Subcutaneous adipose tissue (tissue), 4 donors: ENCODE results near the gene AP3S2. TPM values are rescaled to one million over a fixed set of nuclear protein-coding genes. Genes with fewer than 3 reads are reported as not detected.

ENCODE experiments used
- CTCF ChIP-seq: fragments of 450-650 bp; IDR thresholded peaks from one replicate; pipeline ENCODE4 v1.5.1; 2016; ENCODE audit warnings: low read depth, mild to moderate bottlenecking, control low read depth, antibody characterized with exemption, moderate library complexity
- total RNA-seq, 4 donors: library from RNA; depleted of rRNA; stranded (reverse); fragments of >200 nt; gene quantifications; one replicate each; pipeline ENCODE4 v1.1.0, GENCODE V29; 2016

The AP3S2 gene
- total RNA-seq, 4 donors from 2014 or later, result 54.4 to 86.9 (median 66.9) TPM

- TF ChIP-seq CTCF, result no peak
These were observed 64.6 kb downstream of the AP3S2 start for GRCh38 chr15:89829161-89829560.

- no peak for TF ChIP-seq CTCF
These were observed 65.3 kb downstream of the AP3S2 start for GRCh38 chr15:89828281-89829145.

DNA sequence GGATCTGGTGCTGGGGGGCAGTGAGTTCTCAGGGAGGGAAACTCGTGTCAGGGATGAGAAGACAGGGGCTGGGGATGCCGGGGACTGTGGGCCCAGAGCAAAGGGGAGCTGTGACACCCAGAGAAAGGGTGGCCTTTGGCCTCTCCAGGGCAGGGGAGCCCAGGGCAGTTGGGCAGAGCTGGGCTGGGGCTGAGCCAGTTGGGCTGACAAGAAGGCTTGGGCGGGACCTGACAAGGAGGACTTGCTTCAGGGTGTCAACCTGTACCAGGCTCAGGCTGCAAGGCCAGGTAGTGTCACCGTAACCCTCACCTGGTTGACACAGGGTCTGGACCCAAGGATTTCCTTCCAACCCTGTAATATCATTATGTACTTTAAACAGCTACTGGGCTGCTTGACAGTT lies 66.0 kb downstream of the AP3S2 start:
- TF ChIP-seq CTCF, result no peak

DNA sequence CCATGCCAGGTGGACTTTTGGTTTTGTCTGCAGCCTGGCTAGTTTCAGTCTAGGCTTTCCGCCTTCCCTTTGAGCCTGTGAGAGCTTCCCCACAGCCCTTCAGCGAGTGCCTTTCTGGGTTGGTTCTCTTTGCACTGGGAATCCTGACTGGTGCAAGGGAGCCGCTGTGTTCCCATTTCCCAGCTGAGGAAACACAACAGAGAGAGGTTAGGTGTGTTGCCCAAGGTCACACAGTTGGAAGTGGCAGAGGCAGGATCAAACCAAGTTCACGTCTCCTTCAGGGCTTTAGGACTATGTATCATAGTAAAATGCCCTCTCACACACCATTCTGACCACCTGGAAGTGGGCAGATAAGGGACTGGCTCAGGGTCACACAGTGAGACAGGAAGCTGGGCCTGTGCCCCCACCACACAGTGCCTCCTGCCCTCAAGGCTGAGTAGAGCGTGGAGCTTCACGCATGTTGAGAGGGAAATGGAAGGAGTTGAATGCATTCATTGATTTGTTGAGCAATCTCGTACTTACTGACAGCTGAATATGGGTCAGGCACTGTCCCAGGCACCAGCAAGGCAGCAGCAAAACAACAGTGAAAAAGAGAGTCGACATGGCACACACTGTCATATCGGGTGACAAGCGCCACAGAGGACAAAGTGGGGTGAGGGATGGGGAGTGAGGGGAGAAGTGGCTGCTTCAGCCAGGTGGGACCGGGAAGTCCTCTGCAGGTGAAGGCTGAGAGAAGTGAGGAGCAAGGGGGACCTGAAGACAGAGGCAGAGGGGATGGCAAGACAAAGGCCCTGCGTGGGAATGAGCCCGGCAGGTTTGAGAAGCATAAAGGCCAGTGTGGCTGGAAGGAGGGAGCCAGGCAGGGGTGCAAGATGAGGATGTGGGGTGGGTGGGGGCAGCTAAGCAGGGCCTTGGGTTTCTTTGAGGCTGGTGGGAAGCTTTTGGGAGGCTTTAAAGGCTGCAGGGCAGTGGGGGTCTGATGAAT lies 66.8 kb downstream of the AP3S2 start:
- no peak for TF ChIP-seq CTCF

GRCh38 chr15:89825271-89825940 lies 68.4 kb downstream of the AP3S2 start:
- TF ChIP-seq CTCF, result no peak

DNA sequence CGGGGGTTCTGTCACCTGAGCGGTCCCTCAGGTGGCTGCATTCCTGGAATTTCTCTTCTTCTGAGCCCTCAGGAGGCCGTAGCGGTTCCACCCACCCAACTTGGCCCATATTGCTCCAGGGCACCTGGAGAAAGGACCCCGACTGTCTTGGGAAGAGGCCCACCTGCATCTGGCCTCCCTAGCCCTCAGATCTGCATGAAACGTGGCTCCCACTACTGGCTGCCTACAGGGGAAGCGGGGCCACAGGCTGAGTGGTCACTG lies 69.3 kb downstream of the AP3S2 start:
- no peak for TF ChIP-seq CTCF
